Umbilical cord (tissue), 2 donors: ENCODE data around the gene MINDY2. TPM values are rescaled to one million over a fixed set of nuclear protein-coding genes. Genes with fewer than 3 reads are reported as not detected.
"Not testable (repeated sequence)": the region's sequence is repeated elsewhere in the genome, so short reads cannot be mapped to it uniquely, and the experiment has no call there.

Experiments
- DNase-seq: peaks from one replicate; pipeline ENCODE4 v3.0.0-alpha.2; 2015; ENCODE audit warnings: low spot score
- total RNA-seq: library from RNA; depleted of rRNA; stranded (reverse); fragments of >200 nt; gene quantifications from one replicate; pipeline ENCODE4 v1.2.3, GENCODE V29; 2014; ENCODE audit warnings: low replicate concordance; ENCODE audit not compliant: insufficient read depth

MINDY2 gene
- total RNA-seq, 1 donor from 2014 or later = 48.9 TPM

- not testable (repeated sequence) for DNase-seq
These were observed 112.8 kb downstream of the MINDY2 start for GRCh38 chr15:58883926-58884325.

- DNase-seq = no peak
These were observed 115.8 kb downstream of the MINDY2 start for GRCh38 chr15:58886921-58887320.

DNA sequence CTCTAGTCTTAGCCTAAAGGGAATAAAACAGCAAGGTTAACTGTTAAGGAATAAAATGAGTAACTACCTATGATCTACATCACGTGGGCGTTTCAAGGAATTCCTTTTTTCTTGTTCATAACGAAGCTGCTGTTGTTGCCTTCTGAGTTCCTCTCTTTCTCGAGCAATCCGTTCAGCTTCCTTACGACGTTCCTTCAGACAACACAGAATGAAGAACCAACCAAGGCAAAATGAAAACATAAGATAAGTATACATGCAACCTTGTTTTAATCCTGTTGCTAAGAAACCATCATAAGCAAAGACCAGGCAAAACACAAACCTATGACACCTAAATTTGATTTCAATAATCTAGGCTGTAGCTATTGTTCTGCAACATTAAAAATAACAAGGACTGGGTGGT lies 118.3 kb downstream of the MINDY2 start:
- DNase-seq = no peak

DNA sequence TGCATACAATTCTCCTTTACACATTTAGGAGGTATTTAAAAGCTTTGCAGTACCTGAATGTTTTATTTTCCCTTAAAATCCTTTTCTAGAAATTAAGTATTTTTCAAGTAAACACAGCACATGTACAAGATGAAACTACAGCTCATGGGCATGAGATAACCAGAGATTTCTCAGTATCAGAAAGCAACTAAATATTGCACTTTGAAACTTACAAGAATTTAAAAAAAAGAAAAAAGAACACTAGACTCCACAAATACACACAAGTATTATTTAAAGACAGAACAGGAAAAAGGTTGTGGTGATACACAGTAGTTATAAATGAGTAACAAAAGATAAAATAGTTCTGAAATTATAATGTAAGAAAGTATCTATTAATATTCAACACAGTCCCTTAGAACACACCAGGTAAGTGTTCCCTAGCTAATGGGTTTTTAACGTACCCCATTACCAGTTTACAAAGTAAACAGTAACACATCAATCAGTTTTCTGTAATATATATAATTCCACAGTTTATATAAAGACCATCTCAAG lies 127.1 kb downstream of the MINDY2 start:
- DNase-seq = no peak

- no peak for DNase-seq
These were observed 129.5 kb downstream of the MINDY2 start for GRCh38 chr15:58900631-58901030.

DNA sequence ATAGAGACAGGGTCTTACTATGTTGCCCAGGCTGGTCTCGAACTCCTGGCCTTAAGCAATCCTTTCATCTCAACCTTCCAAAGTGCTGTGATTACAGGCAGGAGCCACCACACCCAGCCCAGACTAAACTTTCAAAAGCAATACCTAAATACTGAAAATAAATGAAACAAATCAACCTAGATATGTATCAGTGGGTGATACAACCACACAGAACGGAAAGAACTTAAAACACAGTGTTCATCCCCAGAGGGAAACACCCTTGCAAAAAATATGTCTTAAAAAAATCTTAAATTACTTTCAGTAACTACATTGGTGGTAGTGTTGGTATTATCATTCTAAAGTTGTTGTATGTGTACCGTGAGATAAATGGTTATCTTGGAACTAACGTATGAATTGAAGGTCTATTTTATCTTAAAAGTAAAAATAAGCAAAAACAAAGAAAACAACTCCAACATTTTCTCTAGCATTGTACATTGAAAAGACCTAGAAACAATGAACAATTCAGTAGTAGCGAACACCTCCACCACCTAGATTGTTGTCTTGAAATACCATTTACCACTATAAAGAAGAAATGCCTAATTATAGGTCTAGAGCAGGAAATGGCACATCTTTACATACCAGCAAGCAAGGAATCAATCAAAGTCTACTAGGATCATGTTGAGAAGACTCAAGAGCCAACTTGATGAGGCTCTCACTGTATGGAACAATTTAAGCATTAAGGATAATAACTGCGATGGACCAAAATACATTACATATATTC lies 137.6 kb downstream of the MINDY2 start:
- no peak for DNase-seq

GRCh38 chr15:58909616-58910015 lies 138.5 kb downstream of the MINDY2 start:
- no peak for DNase-seq

DNA sequence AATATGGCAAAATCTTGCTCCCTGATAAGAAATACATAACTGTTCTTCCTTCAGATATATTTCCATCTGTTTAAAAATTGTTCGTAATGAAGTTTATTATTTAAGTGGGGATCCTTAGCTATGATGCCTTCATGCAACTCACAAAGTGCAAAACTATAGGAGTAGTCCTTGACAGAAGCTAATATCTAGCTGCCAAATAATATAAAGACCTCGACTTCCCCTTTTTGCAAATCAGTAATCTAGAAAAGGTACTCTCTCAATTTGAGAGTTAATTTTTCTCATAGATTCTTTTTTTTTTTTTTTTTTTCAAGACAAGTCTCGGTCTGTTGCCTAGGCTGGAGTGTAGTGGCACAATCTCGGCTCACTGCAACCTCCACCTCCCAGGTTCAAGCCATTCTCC lies 139.4 kb downstream of the MINDY2 start:
- no peak for DNase-seq

Other genes starting within 250 kb of the MINDY2 start
- gene ADAM10, start 21.6 kb upstream of the MINDY2 start, total RNA-seq = 104 TPM
- gene SLTM, start 162.4 kb downstream of the MINDY2 start, total RNA-seq = 66.7 TPM
- gene RNF111, start 216.4 kb downstream of the MINDY2 start, total RNA-seq = 19.7 TPM